Stimulated activated CD4-positive, alpha-beta T cell treated with anti-CD3 and anti-CD28 coated beads, Interleukin-12 subunit alpha, Interleukin-12 subunit beta, amount 100 ng/mL, for 24 hours (primary cell): ENCODE measurements around the gene B3GNT4.
A peak's percentile ranks its signal among the peaks of the same experiment; 100 is the strongest.
"Not testable (repeated sequence)": the region's sequence is repeated elsewhere in the genome, so short reads cannot be mapped to it uniquely, and the experiment has no call there.

Experiments
- DNase-seq, 2 experiments: peaks; one replicate each; pipeline ENCODE4 v3.0.0-alpha.2; 2020; ENCODE audit warnings: low read depth in 2 of 2

Gene B3GNT4

GRCh38 chr12:122203301-122204166 lies at the start of gene B3GNT4:
B3GNT4 (plus strand) TSS chr12:122203709; CDS start chr12:122204619, 910 bp downstream.
- DNase-seq = peak; percentile 31 to 63

GRCh38 chr12:122155705-122156104 lies 47.8 kb upstream of the B3GNT4 start:
- DNase-seq = no peak

GRCh38 chr12:122158700-122159285 lies 44.7 kb upstream of the B3GNT4 start:
- no peak for DNase-seq

GRCh38 chr12:122159882-122160281 lies 43.6 kb upstream of the B3GNT4 start:
- DNase-seq = no peak

GRCh38 chr12:122160761-122161160 lies 42.7 kb upstream of the B3GNT4 start:
- DNase-seq = no peak

GRCh38 chr12:122161682-122162081 lies 41.8 kb upstream of the B3GNT4 start:
- DNase-seq = no peak

GRCh38 chr12:122162976-122163375 lies 40.5 kb upstream of the B3GNT4 start:
- no peak for DNase-seq

GRCh38 chr12:122166422-122167349 lies 36.8 kb upstream of the B3GNT4 start:
- peak in 1 of 2 experiments; percentile 28 for DNase-seq

- no peak for DNase-seq
Measured at GRCh38 chr12:122167356-122167925, 36.1 kb upstream of the B3GNT4 start.

GRCh38 chr12:122168492-122168891 lies 35.0 kb upstream of the B3GNT4 start:
- DNase-seq = no peak

GRCh38 chr12:122171399-122171798 lies 32.1 kb upstream of the B3GNT4 start:
- no peak for DNase-seq

GRCh38 chr12:122172262-122172939 lies 31.1 kb upstream of the B3GNT4 start:
- DNase-seq = no peak

GRCh38 chr12:122174155-122174845 lies 29.2 kb upstream of the B3GNT4 start, which contains the start of gene IL31:
IL31 (minus strand) TSS chr12:122174221; CDS start chr12:122174172, 49 bp downstream.
- DNase-seq = no peak

- DNase-seq = not testable (repeated sequence)
Measured at GRCh38 chr12:122176473-122176872, 27.0 kb upstream of the B3GNT4 start.

- no peak for DNase-seq
Measured at GRCh38 chr12:122182887-122183587, 20.5 kb upstream of the B3GNT4 start, which contains the start of gene LRRC43. LRRC43 (plus strand) TSS chr12:122183123; CDS start chr12:122183145, 22 bp downstream.

GRCh38 chr12:122183588-122183940 lies 19.9 kb upstream of the B3GNT4 start:
- DNase-seq = no peak

GRCh38 chr12:122184517-122184916 lies 19.0 kb upstream of the B3GNT4 start:
- no peak for DNase-seq

- DNase-seq = no peak
Measured at GRCh38 chr12:122185079-122185478, 18.4 kb upstream of the B3GNT4 start.

GRCh38 chr12:122185494-122186082 lies 17.9 kb upstream of the B3GNT4 start:
- no peak for DNase-seq
